ENCODE measurements around the gene PFKP. TPM values are rescaled to one million over a fixed set of nuclear protein-coding genes. Genes with fewer than 3 reads are reported as not detected.

Gene PFKP
- total RNA-seq, 2 donors from 2014 or later: 58.0 to 82.3 TPM

GRCh38 chr10:3137958-3138726, 70.8 kb downstream of the PFKP start:
- no peak overlapping the region for H3K4me3 ChIP-seq (ENCODE audit: low read length)
- peaks cover 81% of the 10 kb centered on the region for H3K36me3 ChIP-seq (ENCODE audit: control insufficient read depth, insufficient read depth, low read length)
- Mint-ChIP-seq H3K27ac (no peak overlapping the region), H3K36me3 (ENCODE audit: low read depth) (peaks cover 87% of the 10 kb centered on the region), H3K4me3 (no peak overlapping the region), H3K4me1 (no peaks in the 10 kb centered on the region), H3K9me3 (no peaks in the 10 kb centered on the region), H3K27me3 (ENCODE audit: insufficient read depth) (no peaks in the 10 kb centered on the region)
- WGBS, 2 experiments (ENCODE audit: insufficient coverage in 1 of 2, insufficient read length in 1 of 2): 94% methylated on average over 37 to 41 of the region's 41 CpGs
- H3K9ac ChIP-seq (ENCODE audit: extremely low read depth, low read length, poor library complexity, severe bottlenecking): no peak overlapping the region
- TF ChIP-seq CTCF (conservative IDR thresholded peaks at IDR 0.05): no peak
- H3K4me1 ChIP-seq (ENCODE audit: control insufficient read depth, insufficient read depth, low read length): no peaks in the 10 kb centered on the region
- DNase-seq: no peak
- no peaks in the 10 kb centered on the region for H3K9me3 ChIP-seq (ENCODE audit: control insufficient read depth, low read length)
- no peaks in the 10 kb centered on the region for H3K27me3 ChIP-seq (ENCODE audit: control insufficient read depth, insufficient read depth, low read length, poor library complexity, severe bottlenecking)
- H3K27ac ChIP-seq (ENCODE audit: low read depth, low read length): no peak overlapping the region

GRCh38 chr10:3139216-3139910, 72.0 kb downstream of the PFKP start:
- no peaks in the 10 kb centered on the region for H3K9me3 ChIP-seq (ENCODE audit: control insufficient read depth, low read length)
- H3K27ac Mint-ChIP-seq: no peak overlapping the region
- no peak overlapping the region for H3K4me3 ChIP-seq (ENCODE audit: low read length)
- H3K27ac ChIP-seq (ENCODE audit: low read depth, low read length): no peak overlapping the region
- no peak for TF ChIP-seq CTCF (conservative IDR thresholded peaks at IDR 0.05)
- DNase-seq: no peak
- peaks cover 81% of the 10 kb centered on the region for H3K36me3 ChIP-seq (ENCODE audit: control insufficient read depth, insufficient read depth, low read length)
- WGBS, 2 experiments (ENCODE audit: insufficient coverage in 1 of 2, insufficient read length in 1 of 2): 91 to 96% methylated on average over 9 to 10 of the region's 10 CpGs
- H3K36me3 Mint-ChIP-seq (ENCODE audit: low read depth): peaks cover 89% of the 10 kb centered on the region
- H3K4me3 Mint-ChIP-seq: no peak overlapping the region
- H3K27me3 Mint-ChIP-seq (ENCODE audit: insufficient read depth): no peaks in the 10 kb centered on the region
- H3K9me3 Mint-ChIP-seq: no peaks in the 10 kb centered on the region
- no peaks in the 10 kb centered on the region for H3K27me3 ChIP-seq (ENCODE audit: control insufficient read depth, insufficient read depth, low read length, poor library complexity, severe bottlenecking)
- H3K9ac ChIP-seq (ENCODE audit: extremely low read depth, low read length, poor library complexity, severe bottlenecking): no peak overlapping the region
- no peaks in the 10 kb centered on the region for H3K4me1 ChIP-seq (ENCODE audit: control insufficient read depth, insufficient read depth, low read length)
- H3K4me1 Mint-ChIP-seq: no peaks in the 10 kb centered on the region

GRCh38 chr10:3140280-3140679, 72.9 kb downstream of the PFKP start:
- Histone ChIP-seq H3K4me3 (ENCODE audit: low read length) (no peak overlapping the region), H3K36me3 (ENCODE audit: control insufficient read depth, insufficient read depth, low read length) (peaks cover 79% of the 10 kb centered on the region), H3K9ac (ENCODE audit: extremely low read depth, low read length, poor library complexity, severe bottlenecking) (no peak overlapping the region), H3K9me3 (ENCODE audit: control insufficient read depth, low read length) (no peaks in the 10 kb centered on the region), H3K27me3 (ENCODE audit: control insufficient read depth, insufficient read depth, low read length, poor library complexity, severe bottlenecking) (no peaks in the 10 kb centered on the region), H3K27ac (ENCODE audit: low read depth, low read length) (no peak overlapping the region), H3K4me1 (ENCODE audit: control insufficient read depth, insufficient read depth, low read length) (no peaks in the 10 kb centered on the region)
- no peaks in the 10 kb centered on the region for H3K4me1 Mint-ChIP-seq
- 95 to 98% methylated on average over 9 of the region's 9 CpGs for WGBS, 2 experiments (ENCODE audit: insufficient coverage in 1 of 2, insufficient read length in 1 of 2)
- H3K36me3 Mint-ChIP-seq (ENCODE audit: low read depth): peaks cover 86% of the 10 kb centered on the region
- H3K9me3 Mint-ChIP-seq: no peaks in the 10 kb centered on the region
- H3K27me3 Mint-ChIP-seq (ENCODE audit: insufficient read depth): no peaks in the 10 kb centered on the region
- no peak overlapping the region for H3K4me3 Mint-ChIP-seq
- H3K27ac Mint-ChIP-seq: no peak overlapping the region
- DNase-seq: no peak
- TF ChIP-seq CTCF (conservative IDR thresholded peaks at IDR 0.05): no peak
